IPS-NIHi7 (cell line): Measurements from ENCODE around the gene TRANK1.
"Not testable (repeated sequence)": the region's sequence is repeated elsewhere in the genome, so short reads cannot be mapped to it uniquely, and the experiment has no call there.

ENCODE experiments used
- DNase-seq: peaks from one replicate; pipeline ENCODE4 v3.0.0; 2012; ENCODE audit warnings: mixed read lengths; ENCODE audit errors: extremely low spot score

TRANK1 gene

GRCh38 chr3:36944641-36945270 is at the start of gene TRANK1:
TSS of gene TRANK1 (minus strand) at chr3:36945054. CDS start at chr3:36944809, 245 bp downstream.
- DNase-seq = peak; percentile 51

GRCh38 chr3:36993326-36994283 is 48.8 kb upstream of the TRANK1 start, which contains the start of gene MLH1:
TSS of gene MLH1 (plus strand) at chr3:36993518. CDS start at chr3:36993548, 30 bp downstream.
- peak; percentile 97 for DNase-seq

GRCh38 chr3:36992806-36993325 is 48.0 kb upstream of the TRANK1 start, which contains the start of gene EPM2AIP1:
TSS of gene EPM2AIP1 (minus strand) at chr3:36993131. CDS start at chr3:36993077, 54 bp downstream.
- DNase-seq = no peak

GRCh38 chr3:36991923-36992805 is 47.3 kb upstream of the TRANK1 start:
- DNase-seq = no peak

- no peak for DNase-seq
Measured at GRCh38 chr3:36991147-36991546, 46.3 kb upstream of the TRANK1 start.

GRCh38 chr3:36989568-36989967 is 44.7 kb upstream of the TRANK1 start:
- no peak for DNase-seq

GRCh38 chr3:36989005-36989404 is 44.2 kb upstream of the TRANK1 start:
- no peak for DNase-seq

GRCh38 chr3:36988356-36988755 is 43.5 kb upstream of the TRANK1 start:
- no peak for DNase-seq

- no peak for DNase-seq
Measured at GRCh38 chr3:36981006-36981405, 36.2 kb upstream of the TRANK1 start.

- DNase-seq = no peak
Measured at GRCh38 chr3:36973139-36973538, 28.3 kb upstream of the TRANK1 start.

- no peak for DNase-seq
Measured at GRCh38 chr3:36972163-36972562, 27.3 kb upstream of the TRANK1 start.

- peak; percentile 66 for DNase-seq
Measured at GRCh38 chr3:36969540-36970432, 24.9 kb upstream of the TRANK1 start.

GRCh38 chr3:36969085-36969484 is 24.2 kb upstream of the TRANK1 start:
- DNase-seq = no peak

GRCh38 chr3:36965440-36965839 is 20.6 kb upstream of the TRANK1 start:
- DNase-seq = no peak

- DNase-seq = no peak
Measured at GRCh38 chr3:36964817-36965216, 20.0 kb upstream of the TRANK1 start.

GRCh38 chr3:36964331-36964730 is 19.5 kb upstream of the TRANK1 start:
- DNase-seq = no peak

- DNase-seq = not testable (repeated sequence)
Measured at GRCh38 chr3:36963008-36963407, 18.2 kb upstream of the TRANK1 start.

GRCh38 chr3:36960502-36960901 is 15.6 kb upstream of the TRANK1 start:
- DNase-seq = no peak

GRCh38 chr3:36959821-36960220 is 15.0 kb upstream of the TRANK1 start:
- no peak for DNase-seq
